ENCODE data around the gene PBX1. TPM values are rescaled to one million over a fixed set of nuclear protein-coding genes. Genes with fewer than 3 reads are reported as not detected.

Gene PBX1
- total and polyA plus RNA-seq, 2 experiments from 2014 or later: 9.7 to 38.8 TPM

- H3F3A ChIP-seq (ENCODE audit: insufficient read depth): peaks cover 3% of the 10 kb centered on the region; the same call in 1 of the 2 replicates
- no peaks in the 10 kb centered on the region for H3K9me2 ChIP-seq (ENCODE audit: insufficient read depth)
- H3K4me2 ChIP-seq (ENCODE audit: unreplicated experiment): peak overlapping the region; percentile 70
- no peaks in the 10 kb centered on the region for H3K36me3 ChIP-seq (ENCODE audit: low read depth)
- no peak overlapping the region for H3K4me3 ChIP-seq
- no peak for DNase-seq
- no peak for TF ChIP-seq EZH2 (IDR thresholded peaks at IDR 0.05; ENCODE audit: insufficient read depth, poor library complexity, severe bottlenecking)
- TF ChIP-seq EZH2phosphoT487 (IDR thresholded peaks at IDR 0.05; ENCODE audit: insufficient read depth, low read depth): no peak
- no peak overlapping the region for H3K9ac ChIP-seq
- H3K27me3 ChIP-seq (replicated peaks; ENCODE audit: insufficient read depth): no peaks in the 10 kb centered on the region
- peaks cover 89% of the 10 kb centered on the region for H3K79me2 ChIP-seq (ENCODE audit: insufficient read depth)
- peaks cover 26% of the 10 kb centered on the region for H3K4me1 ChIP-seq (ENCODE audit: insufficient read depth)
- in situ Hi-C loops (cut with MboI): loop anchor here (25.0 kb wide), 3 partner anchors 176 to 926 kb away; no protein-coding TSS in a partner anchor
- H2AFZ ChIP-seq: peak overlapping the region; percentile 78
- no peak overlapping the region for H3K27ac ChIP-seq
- 91 to 96% methylated on average over 8 of the region's 8 CpGs for WGBS, 2 experiments (ENCODE audit: low coverage in 1 of 2, low lambda C conversion rate in 2 of 2, missing lambda C conversion rate in 2 of 2)
- no peaks in the 10 kb centered on the region for H3K9me3 ChIP-seq (ENCODE audit: low read depth)
- H4K20me1 ChIP-seq (ENCODE audit: insufficient read depth): no peaks in the 10 kb centered on the region
These were observed 228.8 kb downstream of the PBX1 start for GRCh38 chr1:164787834-164788231.

- Histone ChIP-seq H3K27ac (no peak overlapping the region), H3K79me2 (ENCODE audit: insufficient read depth) (peaks cover 70% of the 10 kb centered on the region), H3K4me2 (ENCODE audit: unreplicated experiment) (no peak overlapping the region), H3K4me3 (no peak overlapping the region), H3K4me1 (ENCODE audit: insufficient read depth) (peaks cover 37% of the 10 kb centered on the region), H2AFZ (no peak overlapping the region), H3K27me3 (replicated peaks; ENCODE audit: insufficient read depth) (no peaks in the 10 kb centered on the region), H3K9ac (no peak overlapping the region), H3K9me3 (ENCODE audit: low read depth) (no peaks in the 10 kb centered on the region), H3K9me2 (ENCODE audit: insufficient read depth) (no peaks in the 10 kb centered on the region), H4K20me1 (ENCODE audit: insufficient read depth) (no peaks in the 10 kb centered on the region), H3F3A (ENCODE audit: insufficient read depth) (peaks cover 9% of the 10 kb centered on the region), H3K36me3 (ENCODE audit: low read depth) (0 out of 2 replicates have a peak, but pooled peaks cover 6% of the 10 kb centered on the region)
- WGBS, 2 experiments (ENCODE audit: low coverage in 1 of 2, low lambda C conversion rate in 2 of 2, missing lambda C conversion rate in 2 of 2): 60 to 67% methylated on average over 6 of the region's 6 CpGs
- TF ChIP-seq EZH2 (IDR thresholded peaks at IDR 0.05; ENCODE audit: insufficient read depth, poor library complexity, severe bottlenecking): no peak
- no peak for TF ChIP-seq EZH2phosphoT487 (IDR thresholded peaks at IDR 0.05; ENCODE audit: insufficient read depth, low read depth)
- DNase-seq: no peak
- in situ Hi-C loops (cut with MboI): loop anchor here (10.0 to 25.0 kb wide), 4 partner anchors 178 to 928 kb away; no protein-coding TSS in a partner anchor
These were observed 231.1 kb downstream of the PBX1 start for GRCh38 chr1:164790081-164790480.

- Histone ChIP-seq H3K4me3 (no peak overlapping the region), H3K36me3 (ENCODE audit: low read depth) (0 out of 2 replicates have a peak, but pooled peaks cover 6% of the 10 kb centered on the region), H3K9me3 (ENCODE audit: low read depth) (no peaks in the 10 kb centered on the region), H3K4me1 (ENCODE audit: insufficient read depth) (peaks cover 15% of the 10 kb centered on the region), H3K9ac (no peak overlapping the region), H3K27ac (no peak overlapping the region), H3K27me3 (replicated peaks; ENCODE audit: insufficient read depth) (no peaks in the 10 kb centered on the region), H3K4me2 (ENCODE audit: unreplicated experiment) (no peak overlapping the region), H2AFZ (no peak overlapping the region), H3F3A (ENCODE audit: insufficient read depth) (peaks cover 16% of the 10 kb centered on the region), H3K79me2 (ENCODE audit: insufficient read depth) (peaks cover 50% of the 10 kb centered on the region), H4K20me1 (ENCODE audit: insufficient read depth) (no peaks in the 10 kb centered on the region), H3K9me2 (ENCODE audit: insufficient read depth) (no peaks in the 10 kb centered on the region)
- no peak for DNase-seq
- in situ Hi-C loops (cut with MboI): loop anchor here (10.0 to 25.0 kb wide), 4 partner anchors 180 to 930 kb away; no protein-coding TSS in a partner anchor
- WGBS, 2 experiments (ENCODE audit: low coverage in 1 of 2, low lambda C conversion rate in 2 of 2, missing lambda C conversion rate in 2 of 2): 95 to 97% methylated on average over 19 to 21 of the region's 21 CpGs
- TF ChIP-seq EZH2 (IDR thresholded peaks at IDR 0.05; ENCODE audit: insufficient read depth, poor library complexity, severe bottlenecking) (no peak), EZH2phosphoT487 (IDR thresholded peaks at IDR 0.05; ENCODE audit: insufficient read depth, low read depth) (no peak)
These were observed 233.5 kb downstream of the PBX1 start for GRCh38 chr1:164792410-164793004.

GRCh38 chr1:164794356-164794755, 235.4 kb downstream of the PBX1 start:
- Histone ChIP-seq H3K4me1 (ENCODE audit: insufficient read depth) (peaks cover 11% of the 10 kb centered on the region), H3K4me3 (no peak overlapping the region), H3K9me3 (ENCODE audit: low read depth) (no peaks in the 10 kb centered on the region), H3K9ac (no peak overlapping the region), H3K4me2 (ENCODE audit: unreplicated experiment) (peak overlapping the region; percentile 32), H3K36me3 (ENCODE audit: low read depth) (0 out of 2 replicates have a peak, but pooled peaks cover 6% of the 10 kb centered on the region), H4K20me1 (ENCODE audit: insufficient read depth) (no peaks in the 10 kb centered on the region), H3K9me2 (ENCODE audit: insufficient read depth) (no peaks in the 10 kb centered on the region), H3K79me2 (ENCODE audit: insufficient read depth) (peaks cover 31% of the 10 kb centered on the region), H3K27ac (peak overlapping the region; percentile 59), H3F3A (ENCODE audit: insufficient read depth) (peaks cover 14% of the 10 kb centered on the region; the same call in 1 of the 2 replicates), H2AFZ (no peak overlapping the region), H3K27me3 (replicated peaks; ENCODE audit: insufficient read depth) (no peaks in the 10 kb centered on the region)
- WGBS, 2 experiments (ENCODE audit: low coverage in 1 of 2, low lambda C conversion rate in 2 of 2, missing lambda C conversion rate in 2 of 2): 4 to 5% methylated on average over 2 of the region's 2 CpGs
- TF ChIP-seq EZH2phosphoT487 (IDR thresholded peaks at IDR 0.05; ENCODE audit: insufficient read depth, low read depth) (no peak), EZH2 (IDR thresholded peaks at IDR 0.05; ENCODE audit: insufficient read depth, poor library complexity, severe bottlenecking) (no peak)
- in situ Hi-C loops (cut with MboI): loop anchor here (10.0 to 25.0 kb wide), 4 partner anchors 182 to 932 kb away; no protein-coding TSS in a partner anchor
- DNase-seq: peak; percentile 98
